Measurements from ENCODE around the gene ERCC5.

- no peak for TF ChIP-seq CTCF (IDR thresholded peaks at IDR 0.05; ENCODE audit: extremely low read depth in 1 of 2, insufficient read depth in 1 of 2, low read depth in 1 of 2, low read length in 2 of 2)
- no peak for TF ChIP-seq FOS (IDR thresholded peaks at IDR 0.05; ENCODE audit: borderline replicate concordance, insufficient read depth, low read length)
- TF ChIP-seq, protein P1, sequence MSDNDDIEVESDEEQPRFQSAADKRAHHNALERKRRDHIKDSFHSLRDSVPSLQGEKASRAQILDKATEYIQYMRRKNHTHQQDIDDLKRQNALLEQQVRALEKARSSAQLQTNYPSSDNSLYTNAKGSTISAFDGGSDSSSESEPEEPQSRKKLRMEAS (IDR thresholded peaks at IDR 0.05; ENCODE audit: insufficient read depth, insufficient read length), result no peak
- TF ChIP-seq EZH2 (IDR thresholded peaks at IDR 0.05; ENCODE audit: borderline replicate concordance, low read depth, low read length, severe bottlenecking), result no peak
- no peak for TF ChIP-seq POLR2AphosphoS5 (IDR thresholded peaks at IDR 0.05; ENCODE audit: insufficient read depth, low read depth, low read length)
Observed at GRCh38 chr13:102845289-102845629, 573 bp upstream of the ERCC5 start.
